ENCODE data around the gene FCAMR. TPM values are rescaled to one million over a fixed set of nuclear protein-coding genes. Genes with fewer than 3 reads are reported as not detected.

FCAMR gene
- total RNA-seq, 4 donors from 2014 or later, result not detected

GRCh38 chr1:206932177-206932576 is 38.1 kb downstream of the FCAMR start:
- in situ Hi-C loops (cut with MboI; ENCODE audit: low sequenced_read_pairs in 4 of 4) (no loop called here), intact Hi-C loops (cut with DNase I; ENCODE audit: low total_unique reads) (no loop called here)
- H3K36me3 ChIP-seq, result no peaks in the 10 kb centered on the region
- no peak overlapping the region for H3K27ac ChIP-seq
- TF ChIP-seq POLR2A (IDR thresholded peaks at IDR 0.05) (no peak), CTCF (IDR thresholded peaks at IDR 0.05 in 4 of 5, conservative IDR thresholded peaks at IDR 0.05 in 1 of 5) (no peak)
- no peak for DNase-seq
- H3K4me3 ChIP-seq, result no peak overlapping the region
- no peak for ATAC-seq
- no peaks in the 10 kb centered on the region for H3K4me1 ChIP-seq
- no peaks in the 10 kb centered on the region for H3K9me3 ChIP-seq
- no peaks in the 10 kb centered on the region for H3K27me3 ChIP-seq

DNA sequence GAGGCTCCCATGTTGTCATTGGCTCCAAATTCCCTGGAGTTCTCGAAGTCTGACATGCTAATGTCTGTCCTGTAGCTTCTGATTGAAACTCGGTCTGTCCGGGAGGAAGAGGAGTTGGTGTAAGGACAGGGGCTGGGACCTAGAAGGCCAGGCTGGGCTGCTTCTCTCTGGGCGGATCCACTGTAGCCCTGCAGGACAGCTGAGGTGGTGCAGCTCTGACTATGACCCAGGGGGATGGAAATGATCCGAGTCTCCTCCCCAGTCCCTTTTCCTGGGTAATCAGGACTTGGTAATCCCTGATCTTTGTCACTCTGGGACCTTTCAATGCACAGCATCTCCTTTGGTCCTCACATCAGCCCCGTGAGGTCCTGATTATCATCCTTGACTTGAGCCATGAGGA is 38.6 kb downstream of the FCAMR start:
- intact Hi-C loops (cut with DNase I; ENCODE audit: low total_unique reads), result no loop called here

DNA sequence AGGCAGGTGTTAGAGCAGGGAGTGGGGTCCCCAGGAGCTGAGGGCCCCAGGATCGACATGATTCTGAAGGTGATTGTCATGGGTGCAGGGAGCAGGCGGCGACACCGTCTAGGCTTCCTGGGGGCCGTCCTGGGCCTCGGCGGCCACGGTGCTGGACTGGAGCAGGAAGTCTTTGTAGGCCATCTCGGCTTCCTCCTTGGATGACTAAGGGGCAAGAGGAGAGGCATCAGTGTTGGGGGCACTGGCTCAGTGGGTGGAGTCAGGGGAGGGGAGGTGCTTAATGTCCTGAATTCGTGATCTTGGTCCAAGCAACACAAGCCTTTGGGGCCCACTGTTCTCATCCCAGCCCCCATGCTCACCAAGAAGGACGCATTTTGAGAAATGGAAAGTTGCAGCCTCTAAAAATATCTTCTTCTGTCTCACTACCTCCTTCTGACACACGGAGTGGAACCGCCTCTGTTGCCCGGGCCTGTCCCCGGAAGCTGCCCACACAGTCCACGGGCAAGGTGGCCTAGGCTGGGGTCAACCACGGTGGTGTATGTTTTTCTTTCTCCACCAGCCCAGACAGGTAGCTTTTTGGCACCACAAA is 40.0 kb downstream of the FCAMR start:
- Histone ChIP-seq H3K27me3 (no peaks in the 10 kb centered on the region), H3K4me1 (peaks cover 0 to 4% of the 10 kb centered on the region in 2 donors), H3K9me3 (no peaks in the 10 kb centered on the region), H3K4me3 (no peak overlapping the region), H3K36me3 (no peaks in the 10 kb centered on the region), H3K27ac (no peak overlapping the region)
- TF ChIP-seq POLR2A (IDR thresholded peaks at IDR 0.05) (no peak), CTCF (IDR thresholded peaks at IDR 0.05 in 4 of 5, conservative IDR thresholded peaks at IDR 0.05 in 1 of 5) (no peak)
- in situ Hi-C loops (cut with MboI; ENCODE audit: low sequenced_read_pairs in 4 of 4) (no loop called here), intact Hi-C loops (cut with DNase I; ENCODE audit: low total_unique reads) (no loop called here)
- no peak for DNase-seq
- ATAC-seq, result no peak

More for the DNA sequence above, 38.6 kb downstream of the FCAMR start:
- ATAC-seq (no peak), DNase-seq (no peak)
- in situ Hi-C loops (cut with MboI; ENCODE audit: low sequenced_read_pairs in 4 of 4), result no loop called here
- Histone ChIP-seq H3K4me1 (no peaks in the 10 kb centered on the region), H3K27me3 (no peaks in the 10 kb centered on the region), H3K9me3 (no peaks in the 10 kb centered on the region), H3K27ac (no peak overlapping the region), H3K36me3 (no peaks in the 10 kb centered on the region), H3K4me3 (no peak overlapping the region)
- TF ChIP-seq POLR2A (IDR thresholded peaks at IDR 0.05), result no peak
- no peak for TF ChIP-seq CTCF (IDR thresholded peaks at IDR 0.05 in 4 of 5, conservative IDR thresholded peaks at IDR 0.05 in 1 of 5)

GRCh38 chr1:206929524-206929923 is 40.7 kb downstream of the FCAMR start:
- DNase-seq (no peak), ATAC-seq (no peak)
- H3K27me3 ChIP-seq, result no peaks in the 10 kb centered on the region
- intact Hi-C loops (cut with DNase I; ENCODE audit: low total_unique reads), result no loop called here
- H3K4me1 ChIP-seq, result peaks cover 0 to 4% of the 10 kb centered on the region in 2 donors
- no peak overlapping the region for H3K4me3 ChIP-seq
- no peaks in the 10 kb centered on the region for H3K9me3 ChIP-seq
- no peaks in the 10 kb centered on the region for H3K36me3 ChIP-seq
- in situ Hi-C loops (cut with MboI; ENCODE audit: low sequenced_read_pairs in 4 of 4), result no loop called here
- H3K27ac ChIP-seq, result no peak overlapping the region
- TF ChIP-seq POLR2A (IDR thresholded peaks at IDR 0.05), result no peak
- TF ChIP-seq CTCF (IDR thresholded peaks at IDR 0.05 in 4 of 5, conservative IDR thresholded peaks at IDR 0.05 in 1 of 5), result no peak

GRCh38 chr1:206926286-206926685 is 44.0 kb downstream of the FCAMR start:
- Histone ChIP-seq H3K27ac (no peak overlapping the region), H3K9me3 (no peaks in the 10 kb centered on the region), H3K36me3 (no peaks in the 10 kb centered on the region), H3K4me3 (no peak overlapping the region), H3K27me3 (no peaks in the 10 kb centered on the region), H3K4me1 (peaks cover 0 to 4% of the 10 kb centered on the region in 2 donors)
- ATAC-seq (no peak), DNase-seq (no peak)
- no peak for TF ChIP-seq POLR2A (IDR thresholded peaks at IDR 0.05)
- no peak for TF ChIP-seq CTCF (IDR thresholded peaks at IDR 0.05 in 4 of 5, conservative IDR thresholded peaks at IDR 0.05 in 1 of 5)
- intact Hi-C loops (cut with DNase I; ENCODE audit: low total_unique reads) (no loop called here), in situ Hi-C loops (cut with MboI; ENCODE audit: low sequenced_read_pairs in 4 of 4) (no loop called here)

Measured in gastrocnemius medialis (tissue), 4 donors.